GM23338 (cell line): ENCODE data around the gene DAPK3.
A peak's percentile ranks its signal among the peaks of the same experiment; 100 is the strongest.

Experiments
- EZH2 ChIP-seq: fragments of 200-600 bp; sonication (generic); IDR thresholded peaks from one replicate; pipeline ENCODE4 v1.8.0; 2017; ENCODE audit warnings: antibody characterized with exemption, mild to moderate bottlenecking, low read depth; ENCODE audit not compliant: unreplicated experiment
- EZH2phosphoT487 ChIP-seq: fragments of 200-600 bp; sonication (generic); IDR thresholded peaks from one replicate; pipeline ENCODE4 v1.8.1; 2018; ENCODE audit warnings: antibody characterized with exemption; ENCODE audit not compliant: unreplicated experiment
- POLR2AphosphoS5 ChIP-seq: IDR thresholded peaks from 2 replicates; pipeline ENCODE4 v1.6.1; 2016; ENCODE audit warnings: antibody characterized with exemption, low read depth
- TF ChIP-seq, protein P1 (sequence below), 2 experiments: fragments of 200-600 bp in 1 of 2; sonication (generic) in 1 of 2; conservative IDR thresholded peaks; 2 replicates each; pipeline versions ENCODE4 v1.5.1 to v1.6.1; 2016 to 2017; ENCODE audit warnings: antibody characterized with exemption in 2 of 2, low read depth in 2 of 2, mild to moderate bottlenecking in 2 of 2, moderate library complexity in 1 of 2

DNA sequence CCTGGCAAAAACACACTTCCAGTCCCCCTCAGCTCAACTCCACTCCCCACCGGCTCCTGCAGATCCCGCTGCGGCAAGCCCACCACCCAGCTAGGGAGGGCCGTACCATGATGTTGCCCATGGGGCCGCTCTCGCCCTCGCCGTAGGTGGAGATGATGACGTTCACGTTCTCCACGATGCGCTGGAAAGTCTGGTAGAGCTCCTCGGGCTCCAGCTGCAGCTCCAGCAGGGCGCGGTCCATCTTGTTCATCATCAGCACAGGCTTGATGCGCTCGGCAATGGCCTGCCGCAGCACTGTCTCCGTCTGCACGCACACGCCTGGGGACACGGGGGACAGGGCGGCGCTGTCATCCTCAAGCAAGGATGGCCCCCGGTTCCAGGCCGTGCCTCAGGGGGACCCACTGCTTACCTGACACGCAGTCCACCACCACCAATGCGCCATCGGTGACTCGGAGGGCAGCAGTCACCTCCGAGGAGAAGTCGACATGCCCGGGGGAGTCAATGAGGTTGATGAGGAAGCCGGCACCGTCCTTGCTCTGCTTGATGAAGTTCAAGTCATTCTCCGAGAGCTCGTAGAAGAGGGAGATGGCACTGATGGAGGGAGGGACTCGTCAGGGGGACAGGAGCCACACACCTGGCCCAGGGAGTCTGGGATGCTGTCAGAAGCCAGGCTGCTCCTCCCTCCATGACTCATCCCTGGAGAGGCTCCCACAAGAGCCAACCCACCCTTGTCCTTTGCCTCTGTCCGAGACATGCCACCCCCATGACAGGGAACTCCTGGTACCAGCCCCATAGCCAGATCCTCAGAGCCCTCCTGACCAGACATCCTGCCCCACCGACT is 12.0 kb upstream of the DAPK3 start:
- TF ChIP-seq, protein P1, sequence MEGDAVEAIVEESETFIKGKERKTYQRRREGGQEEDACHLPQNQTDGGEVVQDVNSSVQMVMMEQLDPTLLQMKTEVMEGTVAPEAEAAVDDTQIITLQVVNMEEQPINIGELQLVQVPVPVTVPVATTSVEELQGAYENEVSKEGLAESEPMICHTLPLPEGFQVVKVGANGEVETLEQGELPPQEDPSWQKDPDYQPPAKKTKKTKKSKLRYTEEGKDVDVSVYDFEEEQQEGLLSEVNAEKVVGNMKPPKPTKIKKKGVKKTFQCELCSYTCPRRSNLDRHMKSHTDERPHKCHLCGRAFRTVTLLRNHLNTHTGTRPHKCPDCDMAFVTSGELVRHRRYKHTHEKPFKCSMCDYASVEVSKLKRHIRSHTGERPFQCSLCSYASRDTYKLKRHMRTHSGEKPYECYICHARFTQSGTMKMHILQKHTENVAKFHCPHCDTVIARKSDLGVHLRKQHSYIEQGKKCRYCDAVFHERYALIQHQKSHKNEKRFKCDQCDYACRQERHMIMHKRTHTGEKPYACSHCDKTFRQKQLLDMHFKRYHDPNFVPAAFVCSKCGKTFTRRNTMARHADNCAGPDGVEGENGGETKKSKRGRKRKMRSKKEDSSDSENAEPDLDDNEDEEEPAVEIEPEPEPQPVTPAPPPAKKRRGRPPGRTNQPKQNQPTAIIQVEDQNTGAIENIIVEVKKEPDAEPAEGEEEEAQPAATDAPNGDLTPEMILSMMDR (conservative IDR thresholded peaks at IDR 0.05; ENCODE audit: low read depth in 2 of 2) = no peak
- TF ChIP-seq EZH2phosphoT487 (no peak), EZH2 (no peak), POLR2AphosphoS5 (0 out of 2 replicates have a peak, but pooled peaks have one; percentile 33)
